GM12801 (cell line): ENCODE data around the gene MOCS1.

ENCODE experiments used
- CTCF ChIP-seq: IDR thresholded peaks from one replicate; pipeline ENCODE4 v1.5.1; 2011; ENCODE audit warnings: control low read depth; ENCODE audit not compliant: insufficient read length; ENCODE audit errors: extremely low read depth

Gene MOCS1

DNA sequence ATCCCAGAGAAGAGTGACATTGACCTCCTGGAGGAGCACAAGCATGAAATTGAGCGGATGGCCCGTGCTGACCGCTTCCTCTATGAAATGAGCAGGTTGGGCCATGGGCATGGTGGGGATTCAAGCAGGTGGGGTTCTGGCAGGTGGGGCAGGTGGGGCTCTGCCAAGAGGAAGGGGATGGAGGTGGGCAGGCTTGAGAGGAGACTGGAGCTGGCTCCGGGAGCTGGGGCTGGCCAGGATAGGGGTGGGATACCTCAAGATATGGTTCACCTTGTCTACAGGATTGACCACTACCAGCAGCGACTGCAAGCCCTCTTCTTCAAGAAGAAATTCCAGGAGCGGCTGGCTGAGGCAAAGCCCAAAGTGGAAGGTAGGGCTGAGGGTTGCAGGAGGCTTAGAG lies 42.9 kb downstream of the MOCS1 start:
- no peak for TF ChIP-seq CTCF

DNA sequence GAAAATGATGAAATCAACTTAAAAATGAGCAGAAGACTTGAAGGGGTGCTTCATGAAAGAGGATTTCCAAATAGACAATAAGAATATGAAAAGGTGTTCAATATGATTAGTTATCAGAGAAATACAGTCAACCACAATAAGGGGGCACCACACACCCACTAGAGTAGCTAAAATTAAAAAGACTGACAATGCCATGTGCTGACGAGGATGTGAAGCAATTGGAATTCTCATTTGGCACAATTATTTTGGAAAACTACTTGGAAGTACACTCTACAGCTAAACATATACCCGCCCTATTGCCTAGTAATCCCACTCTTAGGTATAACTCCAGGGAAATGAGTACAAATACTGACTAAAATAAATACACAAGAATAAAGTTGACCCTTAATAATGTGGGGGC lies 45.0 kb downstream of the MOCS1 start:
- TF ChIP-seq CTCF: no peak

GRCh38 chr6:39887692-39888450 lies 46.4 kb downstream of the MOCS1 start:
- no peak for TF ChIP-seq CTCF

GRCh38 chr6:39886871-39887270 lies 47.4 kb downstream of the MOCS1 start:
- TF ChIP-seq CTCF: no peak

DNA sequence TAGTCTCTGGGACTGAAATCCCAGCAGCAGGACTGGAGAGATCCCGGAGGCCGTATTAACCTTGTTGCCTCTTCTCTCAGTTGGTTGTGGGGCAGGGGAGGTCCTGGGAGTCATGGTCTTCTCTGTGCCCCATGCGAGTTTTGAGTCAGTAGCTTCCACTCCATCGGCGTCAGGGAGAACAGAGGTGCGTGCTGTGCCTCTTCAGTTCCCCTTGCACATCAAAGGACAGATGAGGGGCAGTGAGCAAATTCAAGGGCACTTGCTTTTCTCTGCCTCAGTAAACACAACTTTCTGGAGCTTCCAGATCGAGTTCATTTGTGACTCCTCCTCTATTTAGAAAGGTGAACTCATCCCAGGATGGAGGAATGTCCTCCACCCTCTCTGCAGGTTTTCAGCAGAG lies 48.6 kb downstream of the MOCS1 start:
- TF ChIP-seq CTCF: no peak

GRCh38 chr6:39884696-39885095 lies 49.6 kb downstream of the MOCS1 start:
- TF ChIP-seq CTCF: no peak

DNA sequence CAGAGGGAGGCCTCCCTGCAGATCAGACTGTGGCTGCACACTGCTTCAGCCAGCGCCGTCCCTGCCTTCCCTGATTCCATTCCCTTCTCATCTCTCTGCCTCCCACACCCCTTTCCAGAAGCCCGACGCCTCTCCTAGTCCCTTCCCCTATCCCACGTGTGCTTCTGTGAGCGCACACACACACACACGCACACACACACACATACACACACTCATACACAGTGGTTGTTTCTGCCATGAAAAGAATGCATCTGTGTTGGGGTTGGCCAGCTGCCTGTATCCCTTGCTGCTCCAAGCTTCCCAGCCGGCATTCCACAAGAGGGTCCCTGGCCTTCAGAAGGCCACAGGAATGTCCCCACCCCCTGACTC lies 51.7 kb downstream of the MOCS1 start:
- no peak for TF ChIP-seq CTCF
